LNCAP (cell line): Measurements from ENCODE around the gene MLXIP.

ENCODE experiments used
- CTCF ChIP-seq: fragments of 450-650 bp; IDR thresholded peaks from 2 replicates; pipeline ENCODE4 v1.5.1; 2017; ENCODE audit warnings: mild to moderate bottlenecking

Gene MLXIP

GRCh38 chr12:122064780-122065588 is 13.6 kb upstream of the MLXIP start:
- TF ChIP-seq CTCF = no peak

GRCh38 chr12:122067548-122067947 is 11.0 kb upstream of the MLXIP start:
- no peak for TF ChIP-seq CTCF

GRCh38 chr12:122067966-122068365 is 10.6 kb upstream of the MLXIP start:
- no peak for TF ChIP-seq CTCF

GRCh38 chr12:122072031-122072970 is 6.3 kb upstream of the MLXIP start:
- TF ChIP-seq CTCF = no peak

- TF ChIP-seq CTCF = no peak
These were observed 4.7 kb upstream of the MLXIP start for GRCh38 chr12:122073815-122074214.

GRCh38 chr12:122076743-122077495 is 1.6 kb upstream of the MLXIP start:
- TF ChIP-seq CTCF = no peak

GRCh38 chr12:122079033-122079531 is 526 bp downstream of the MLXIP start:
- no peak for TF ChIP-seq CTCF
